GM12878 (cell line): Measurements from ENCODE around the gene USP12. TPM values are rescaled to one million over a fixed set of nuclear protein-coding genes. Genes with fewer than 3 reads are reported as not detected.

ENCODE experiments used
- BCLAF1 ChIP-seq: fragments of 450-650 bp; IDR thresholded peaks from 2 replicates; pipeline ENCODE4 v1.6.1; 2017; ENCODE audit warnings: antibody characterized with exemption, mild to moderate bottlenecking, moderate library complexity
- CBX3 ChIP-seq: fragments of 200-600 bp; sonication (generic); IDR thresholded peaks from 2 replicates; pipeline ENCODE4 v1.6.1; 2016; ENCODE audit warnings: low read depth, borderline replicate concordance
- CBX5 ChIP-seq: sonication (generic); IDR thresholded peaks from 2 replicates; pipeline ENCODE4 v1.6.1; 2016; ENCODE audit warnings: low read depth, moderate library complexity, mild to moderate bottlenecking, inconsistent platforms
- CEBPB ChIP-seq, 2 experiments: fragments of 150-350 bp in 1 of 2; IDR thresholded peaks; 2 replicates each; pipeline ENCODE4 v1.6.1; 2012 to 2014; ENCODE audit warnings: low read depth in 2 of 2, low read length in 2 of 2, borderline replicate concordance in 1 of 2, inconsistent platforms in 1 of 2
- CHD2 ChIP-seq: IDR thresholded peaks from 2 replicates; pipeline ENCODE4 v1.6.1; 2011; ENCODE audit warnings: low read depth, low read length, improper control_type of control experiment, borderline replicate concordance
- CHD4 ChIP-seq: fragments of 200-600 bp; sonication (generic); IDR thresholded peaks from 2 replicates; pipeline ENCODE4 v1.6.1; 2016; ENCODE audit warnings: mild to moderate bottlenecking
- ELK1 ChIP-seq: IDR thresholded peaks from 2 replicates; pipeline ENCODE4 v1.6.1; 2012; ENCODE audit warnings: low read depth, low read length, improper control_type of control experiment
- RUNX3 ChIP-seq: IDR thresholded peaks from 2 replicates; pipeline ENCODE4 v1.6.1; 2012; ENCODE audit warnings: low read length, inconsistent platforms
- STAT3 ChIP-seq: IDR thresholded peaks from 2 replicates; pipeline ENCODE4 v1.6.1; 2011; ENCODE audit warnings: low read depth, low read length, improper control_type of control experiment
- USF1 ChIP-seq: IDR thresholded peaks from 2 replicates; pipeline ENCODE4 v1.6.1; 2011; ENCODE audit warnings: borderline replicate concordance, low read depth, mild to moderate bottlenecking, moderate library complexity, mixed read lengths, low read length; ENCODE audit not compliant: insufficient read depth; ENCODE audit errors: extremely low read length
- polyA plus RNA-seq, 11 experiments: library from polyadenylated mRNA; depleted of rRNA in 4 of 11; unstranded in 6 of 11; stranded (reverse) in 5 of 11; fragments of >200 nt; fragmentation: Nextera tagmentation in 4 of 11; fragmentation: Illumina TruSeq in 1 of 11; extraction: Ambion mirVana in 4 of 11; extraction: Trizol in 1 of 11; gene quantifications; 1 replicate in 1 of 11; 2 replicates in 10 of 11; pipeline versions ENCODE4 v1.2.1 to v1.2.3, GENCODE V29; 2011 to 2016; ENCODE audit warnings: inconsistent platforms in 2 of 11, missing spikeins in 2 of 11, low read depth in 1 of 11
- total RNA-seq, 4 experiments: library from RNA; depleted of rRNA in 3 of 4; stranded (reverse); fragments of >200 nt in 3 of 4; fragmentation: Illumina TruSeq in 1 of 4; extraction: Trizol in 1 of 4; gene quantifications; 2 replicates each; pipeline versions ENCODE4 v1.2.1 to v1.2.3, GENCODE V29; 2013 to 2021

Gene USP12
- total and polyA plus RNA-seq, 10 of the 15 experiments (the other 5 are each of a cell fraction or from before 2014, with no cell fraction given), result 3.5 to 32.2 (median 24.6) TPM

- no peak for TF ChIP-seq BCLAF1
- no peak for TF ChIP-seq STAT3
- TF ChIP-seq CEBPB (IDR thresholded peaks at IDR 0.05; ENCODE audit: borderline replicate concordance in 1 of 2, low read depth in 2 of 2, low read length in 2 of 2), result no peak
- no peak for TF ChIP-seq CHD2
- no peak for TF ChIP-seq CBX3
- peak; percentile 17 for TF ChIP-seq USF1
- TF ChIP-seq CBX5, result peak; percentile 16; the same call in 1 of the 2 replicates
- TF ChIP-seq CHD4, result no peak
- 0 out of 2 replicates have a peak, but pooled peaks have one; percentile 8 for TF ChIP-seq RUNX3
- no peak for TF ChIP-seq ELK1
These were observed 53.1 kb downstream of the USP12 start (continued) for GRCh38 chr13:27118428-27119054.
